Activated CD8-positive, alpha-beta T cell treated with anti-CD3 and anti-CD28 coated beads, Interleukin-2, amount 10 ng/mL, durations not matched to agents 7 days and 5 days (primary cell): ENCODE data around the gene TSSC4. TPM values are rescaled to one million over a fixed set of nuclear protein-coding genes. Genes with fewer than 3 reads are reported as not detected.

ENCODE experiments used
- ATAC-seq: fragments of 150-1000 bp; cut with Tn5 transposase; one replicate; pipeline ENCODE4 v1.10.0; 2021; ENCODE audit warnings: moderate library complexity
- CTCF ChIA-PET: fragments of 350-600 bp; sonication (Branson Sonifier 250); formaldehyde crosslinking; loops from one replicate; lab custom pipeline; 2021; ENCODE audit warnings: antibody characterized with exemption; lab: Charles Lee
- POLR2A ChIA-PET: fragments of 350-600 bp; sonication (Branson Sonifier 250); formaldehyde crosslinking; loops from one replicate; lab custom pipeline; 2021; ENCODE audit warnings: antibody characterized with exemption; lab: Charles Lee
- DNase-seq: peaks from one replicate; pipeline ENCODE4 v3.0.0-alpha.2; 2020
- H3K27ac Mint-ChIP-seq: one replicate; pipeline ENCODE4 v1.8.0; 2021; ENCODE audit warnings: mild to moderate bottlenecking, mixed read lengths
- H3K27me3 Mint-ChIP-seq: one replicate; pipeline ENCODE4 v1.8.0; 2021; ENCODE audit warnings: low read depth, mixed read lengths
- H3K36me3 Mint-ChIP-seq: one replicate; pipeline ENCODE4 v1.8.0; 2021; ENCODE audit warnings: low read depth, mixed read lengths
- H3K4me1 Mint-ChIP-seq: one replicate; pipeline ENCODE4 v1.8.0; 2021; ENCODE audit warnings: low read depth, mixed read lengths
- H3K4me3 Mint-ChIP-seq: one replicate; pipeline ENCODE4 v1.8.0; 2021; ENCODE audit warnings: mild to moderate bottlenecking, mixed read lengths
- H3K9me3 Mint-ChIP-seq: one replicate; pipeline ENCODE4 v1.8.0; 2022; ENCODE audit warnings: mixed read lengths; ENCODE audit not compliant: insufficient read depth
- total RNA-seq, 2 experiments: library from RNA; stranded (reverse); gene quantifications; one replicate each; pipeline ENCODE4 v1.2.3, GENCODE V29; 2021

Gene TSSC4
- total RNA-seq, 2 experiments from 2014 or later, result 45.3 to 49.4 TPM

DNA sequence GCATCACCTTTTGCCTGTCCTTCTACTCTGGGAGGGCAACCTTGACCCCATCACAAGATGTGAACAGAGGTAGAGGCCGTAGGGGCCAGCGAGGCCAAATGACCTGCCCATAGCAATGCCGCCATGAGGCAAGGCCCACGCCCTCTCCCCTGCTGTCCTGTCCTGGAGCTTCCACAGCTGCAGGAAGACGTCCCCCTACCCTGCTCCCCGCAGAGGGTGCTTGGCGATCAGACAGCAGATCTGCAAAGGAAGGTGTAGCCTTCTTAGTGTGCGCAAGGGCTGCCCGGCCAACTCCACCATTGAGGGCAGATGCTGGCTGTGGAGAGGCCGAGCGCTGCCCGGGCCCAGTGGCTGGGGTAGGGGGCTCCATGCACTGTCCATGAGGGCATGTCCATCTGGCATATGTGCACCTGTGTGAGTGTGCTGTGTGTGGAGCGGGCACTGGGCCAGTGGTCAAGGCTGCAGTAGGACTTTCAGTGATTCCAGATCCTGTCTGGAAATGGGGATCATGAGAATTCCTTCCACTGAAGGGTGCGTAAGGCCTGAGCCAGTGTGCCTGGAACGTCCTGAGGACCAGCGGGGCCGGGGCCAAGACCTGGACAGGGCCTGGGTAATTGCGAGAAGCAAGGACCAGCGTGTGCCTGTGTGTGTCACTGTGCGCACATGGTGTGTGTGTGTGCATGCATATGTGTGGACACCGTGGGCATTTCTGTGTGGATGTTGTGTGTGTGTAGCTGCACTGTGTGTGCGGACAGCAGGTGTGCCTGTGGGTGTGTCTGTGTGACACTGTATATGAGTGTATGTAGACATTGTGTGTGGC, 32.8 kb downstream of the TSSC4 start:
- ATAC-seq (no peak), DNase-seq (no peak)
- Mint-ChIP-seq H3K4me1 (no peaks in the 10 kb centered on the region), H3K27ac (no peak overlapping the region), H3K36me3 (no peaks in the 10 kb centered on the region), H3K4me3 (no peak overlapping the region), H3K27me3 (peaks cover 2% of the 10 kb centered on the region), H3K9me3 (no peaks in the 10 kb centered on the region)
- ChIA-PET POLR2A (no interaction called here), CTCF (no interaction called here)

DNA sequence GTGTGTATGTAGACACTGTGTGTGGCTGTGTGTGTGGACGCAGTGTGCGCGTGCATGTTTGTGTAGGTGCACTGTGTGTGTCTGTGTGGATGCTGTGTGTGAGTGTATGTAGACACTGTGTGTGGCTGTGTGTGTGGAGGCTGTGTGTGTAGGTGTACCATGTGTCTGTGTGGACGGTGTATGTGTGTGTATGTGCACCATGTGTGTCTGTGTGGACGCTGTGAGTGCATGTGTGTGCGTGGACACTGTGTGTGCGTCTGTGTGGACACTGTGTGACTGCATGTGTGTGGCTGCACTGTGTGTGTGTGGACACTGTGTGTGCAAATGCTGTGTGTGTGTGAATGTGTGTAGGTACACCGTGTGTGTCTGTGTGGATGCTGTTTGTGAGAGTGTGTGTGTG, 33.5 kb downstream of the TSSC4 start:
- Mint-ChIP-seq H3K27ac (no peak overlapping the region), H3K9me3 (no peaks in the 10 kb centered on the region), H3K36me3 (no peaks in the 10 kb centered on the region), H3K27me3 (peaks cover 7% of the 10 kb centered on the region), H3K4me3 (no peak overlapping the region), H3K4me1 (no peaks in the 10 kb centered on the region)
- ATAC-seq (no peak), DNase-seq (no peak)
- ChIA-PET POLR2A (no interaction called here), CTCF (no interaction called here)

DNA sequence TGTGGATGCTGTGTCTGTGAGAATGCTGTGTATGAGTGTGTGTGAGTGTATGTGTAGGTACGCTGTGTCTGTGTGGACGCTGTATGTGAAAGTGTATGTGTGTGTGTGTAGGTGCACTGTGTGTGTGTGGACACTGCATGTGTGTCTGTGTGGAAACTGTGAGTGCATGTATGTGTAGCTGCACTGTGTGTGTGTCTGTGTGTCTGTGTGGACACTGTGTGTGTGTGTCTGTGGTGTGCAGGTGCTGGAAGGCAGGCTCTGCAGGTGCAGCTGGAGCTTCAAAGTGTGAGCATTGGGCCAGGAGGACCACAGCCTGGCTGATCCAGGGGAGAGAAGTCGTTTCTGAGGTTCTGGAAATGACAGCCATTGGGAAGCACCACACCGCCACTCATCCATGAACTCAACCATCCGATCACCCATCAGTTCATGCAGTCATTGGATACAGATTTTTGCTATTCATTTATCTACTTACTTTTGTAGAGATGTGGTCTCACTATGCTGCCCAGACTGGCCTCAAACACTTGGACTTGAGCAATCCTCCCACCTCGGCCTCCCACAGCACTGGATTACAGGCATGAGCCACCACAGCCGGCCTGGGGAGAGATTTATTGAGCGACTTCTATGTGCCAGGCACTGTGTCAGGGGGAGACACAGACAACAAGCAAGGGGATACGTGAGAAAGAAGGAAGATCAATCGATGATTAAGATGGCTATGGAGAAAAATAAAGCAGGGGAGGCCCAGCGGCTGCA, 34.1 kb downstream of the TSSC4 start:
- no peak overlapping the region for H3K27ac Mint-ChIP-seq
- CTCF ChIA-PET, result no interaction called here
- POLR2A ChIA-PET, result no interaction called here
- H3K36me3 Mint-ChIP-seq, result no peaks in the 10 kb centered on the region
- no peaks in the 10 kb centered on the region for H3K4me1 Mint-ChIP-seq
- H3K4me3 Mint-ChIP-seq, result no peak overlapping the region
- no peaks in the 10 kb centered on the region for H3K9me3 Mint-ChIP-seq
- ATAC-seq (no peak), DNase-seq (no peak)
- peaks cover 9% of the 10 kb centered on the region for H3K27me3 Mint-ChIP-seq

DNA sequence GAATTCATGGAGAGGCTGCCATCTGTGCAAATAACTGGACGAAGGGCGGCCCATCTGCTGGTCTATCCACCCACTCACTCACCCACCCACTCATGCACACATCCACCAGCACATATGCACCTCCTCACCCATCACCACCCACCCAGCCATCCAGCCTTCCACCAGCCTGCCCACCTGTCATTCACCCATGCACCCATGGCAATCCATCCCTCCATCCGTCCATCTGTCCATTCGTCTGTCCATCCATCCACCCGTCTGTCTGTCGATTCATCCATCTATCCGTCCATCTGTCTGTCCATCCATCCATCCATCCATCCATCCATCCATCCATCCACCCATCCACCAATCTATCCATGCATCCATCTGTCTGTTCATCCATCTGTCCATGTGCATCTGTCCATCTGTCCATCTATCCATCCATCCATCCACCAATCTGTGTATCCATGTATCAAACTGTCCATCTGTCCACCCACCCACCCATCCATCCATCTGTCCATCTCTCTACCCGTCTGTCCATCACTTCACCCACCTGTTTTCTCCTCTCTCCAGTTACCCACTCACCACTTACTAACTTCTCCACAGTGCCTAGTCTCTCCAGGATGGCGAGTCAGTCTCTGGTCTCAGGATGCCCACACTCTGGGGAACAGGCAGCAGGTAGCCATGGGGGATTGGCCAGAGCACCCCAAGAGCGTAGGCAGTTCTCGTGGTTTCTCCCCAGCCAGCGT, 34.9 kb downstream of the TSSC4 start:
- Mint-ChIP-seq H3K4me3 (no peak overlapping the region), H3K27me3 (peaks cover 13% of the 10 kb centered on the region), H3K9me3 (no peaks in the 10 kb centered on the region), H3K36me3 (no peaks in the 10 kb centered on the region), H3K27ac (no peak overlapping the region), H3K4me1 (peaks cover 1% of the 10 kb centered on the region)
- ChIA-PET POLR2A (no interaction called here), CTCF (no interaction called here)
- DNase-seq, result no peak
- ATAC-seq, result no peak

DNA sequence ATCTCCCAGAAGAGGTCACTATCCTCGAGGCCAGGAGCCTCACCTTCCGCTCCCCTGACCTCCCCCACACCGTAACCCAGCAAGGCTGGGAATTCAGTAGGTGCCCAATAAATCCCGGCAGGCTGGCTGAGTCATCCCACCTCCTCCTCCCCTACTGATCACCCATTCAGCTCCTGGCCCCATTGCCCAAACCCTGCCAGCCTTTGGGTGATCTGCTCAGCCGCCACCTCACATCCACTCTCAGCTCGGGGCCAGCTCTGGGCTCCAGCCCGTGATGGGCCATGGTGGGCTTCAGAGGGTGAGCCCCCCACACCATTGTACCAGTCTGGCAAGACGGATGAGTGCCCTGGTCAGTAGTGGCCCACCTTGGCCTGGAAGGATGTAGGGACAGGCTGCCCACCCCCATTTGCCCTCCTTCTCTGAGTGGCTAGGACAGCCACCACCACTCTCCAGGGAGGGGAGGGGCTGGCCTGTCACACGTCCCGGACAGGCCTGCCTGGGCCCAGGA, 35.5 kb downstream of the TSSC4 start:
- H3K27me3 Mint-ChIP-seq, result peaks cover 13% of the 10 kb centered on the region
- no peak for DNase-seq
- no peak for ATAC-seq
- H3K4me1 Mint-ChIP-seq, result peaks cover 7% of the 10 kb centered on the region
- POLR2A ChIA-PET, result no interaction called here
- no peak overlapping the region for H3K4me3 Mint-ChIP-seq
- H3K36me3 Mint-ChIP-seq, result no peaks in the 10 kb centered on the region
- H3K9me3 Mint-ChIP-seq, result no peaks in the 10 kb centered on the region
- no peak overlapping the region for H3K27ac Mint-ChIP-seq
- CTCF ChIA-PET, result interaction anchor here (1.6 kb wide), 1 partner anchor 96 kb away, joined by 11 read pairs; no protein-coding TSS in a partner anchor

DNA sequence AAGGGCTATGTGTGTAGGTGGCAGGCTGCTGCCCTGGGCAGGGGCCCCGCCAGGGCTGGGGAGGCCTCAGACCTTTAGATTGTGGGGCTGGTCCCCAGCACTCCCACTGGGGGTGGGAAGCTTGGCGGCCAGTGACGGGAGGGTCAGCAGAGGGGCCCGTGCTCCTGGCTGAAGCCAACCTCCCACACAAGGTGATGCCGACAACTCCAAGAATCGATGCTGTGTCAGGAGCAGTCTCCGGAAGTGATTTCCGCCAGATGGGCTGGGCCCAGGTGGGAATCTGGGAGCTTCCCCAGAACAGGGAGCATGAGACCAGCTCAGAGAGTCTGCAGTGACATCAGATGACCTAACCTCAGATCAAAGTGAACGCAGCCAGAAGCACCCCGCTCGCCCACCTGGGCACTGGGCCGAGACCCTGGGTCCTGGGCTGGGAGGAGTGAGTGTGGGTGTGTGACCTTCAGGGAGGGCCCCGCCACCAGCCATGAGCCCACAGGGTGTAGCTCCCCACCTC, 36.0 kb downstream of the TSSC4 start:
- Mint-ChIP-seq H3K9me3 (no peaks in the 10 kb centered on the region), H3K4me1 (peaks cover 11% of the 10 kb centered on the region), H3K36me3 (no peaks in the 10 kb centered on the region), H3K27ac (no peak overlapping the region), H3K27me3 (peaks cover 13% of the 10 kb centered on the region), H3K4me3 (no peak overlapping the region)
- no peak for DNase-seq
- ChIA-PET CTCF (interaction anchor here (1.6 kb wide), 1 partner anchor 95 kb away, joined by 11 read pairs; no protein-coding TSS in a partner anchor), POLR2A (no interaction called here)
- ATAC-seq, result no peak

DNA sequence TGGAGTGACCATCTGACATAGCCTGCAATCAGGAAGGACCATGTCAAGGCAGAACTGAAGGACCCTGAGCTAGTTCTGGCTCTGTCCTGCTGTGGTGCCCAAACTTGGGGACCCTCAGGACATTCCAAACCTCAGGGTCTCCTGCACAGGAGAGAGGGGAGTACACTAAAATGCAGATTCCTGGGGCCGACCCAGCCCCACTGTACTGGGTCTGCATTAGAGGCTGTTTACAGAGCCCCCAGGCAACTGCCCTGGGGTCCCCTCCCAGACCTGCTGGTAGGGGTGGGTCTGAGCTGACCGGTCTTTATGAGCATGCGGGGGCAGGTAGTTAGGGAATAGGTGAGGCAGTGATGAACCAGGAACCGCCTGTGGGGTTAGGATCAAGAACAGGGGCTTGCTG, 37.0 kb downstream of the TSSC4 start:
- H3K27ac Mint-ChIP-seq, result no peak overlapping the region

DNA sequence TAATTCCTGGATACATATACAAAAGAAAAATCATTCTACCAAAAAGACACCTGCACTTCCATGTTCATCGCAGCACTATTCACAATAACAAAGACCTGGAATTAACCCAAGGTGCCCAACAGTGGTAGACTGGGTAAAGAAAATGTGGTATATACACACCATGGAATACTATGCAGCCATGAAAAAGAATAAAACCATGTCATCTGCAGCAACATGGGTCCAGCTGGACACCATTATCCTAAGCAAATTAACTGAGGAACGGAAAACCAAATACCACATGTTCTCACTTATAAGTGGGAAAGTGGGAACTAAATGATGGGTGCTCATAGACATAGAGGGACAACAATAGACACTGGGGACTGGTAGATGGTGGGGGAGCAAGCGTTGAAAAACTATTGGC, 39.3 kb downstream of the TSSC4 start:
- POLR2A ChIA-PET, result no interaction called here
- H3K9me3 Mint-ChIP-seq, result no peaks in the 10 kb centered on the region
- CTCF ChIA-PET, result no interaction called here
- DNase-seq (no peak), ATAC-seq (no peak)
- H3K4me1 Mint-ChIP-seq, result peaks cover 16% of the 10 kb centered on the region
- peaks cover 27% of the 10 kb centered on the region for H3K27me3 Mint-ChIP-seq
- H3K4me3 Mint-ChIP-seq, result no peak overlapping the region
- H3K36me3 Mint-ChIP-seq, result no peaks in the 10 kb centered on the region
- no peak overlapping the region for H3K27ac Mint-ChIP-seq

More for the DNA sequence above, 37.0 kb downstream of the TSSC4 start:
- no peak for ATAC-seq
- peaks cover 19% of the 10 kb centered on the region for H3K27me3 Mint-ChIP-seq
- POLR2A ChIA-PET, result no interaction called here
- no peaks in the 10 kb centered on the region for H3K36me3 Mint-ChIP-seq
- DNase-seq, result no peak
- H3K9me3 Mint-ChIP-seq, result no peaks in the 10 kb centered on the region
- CTCF ChIA-PET, result interaction anchor here (0.8 to 1.6 kb wide), 2 partner anchors 17 to 94 kb away, joined by 4 to 11 read pairs; no protein-coding TSS in a partner anchor
- H3K4me1 Mint-ChIP-seq, result peaks cover 12% of the 10 kb centered on the region
- no peak overlapping the region for H3K4me3 Mint-ChIP-seq

DNA sequence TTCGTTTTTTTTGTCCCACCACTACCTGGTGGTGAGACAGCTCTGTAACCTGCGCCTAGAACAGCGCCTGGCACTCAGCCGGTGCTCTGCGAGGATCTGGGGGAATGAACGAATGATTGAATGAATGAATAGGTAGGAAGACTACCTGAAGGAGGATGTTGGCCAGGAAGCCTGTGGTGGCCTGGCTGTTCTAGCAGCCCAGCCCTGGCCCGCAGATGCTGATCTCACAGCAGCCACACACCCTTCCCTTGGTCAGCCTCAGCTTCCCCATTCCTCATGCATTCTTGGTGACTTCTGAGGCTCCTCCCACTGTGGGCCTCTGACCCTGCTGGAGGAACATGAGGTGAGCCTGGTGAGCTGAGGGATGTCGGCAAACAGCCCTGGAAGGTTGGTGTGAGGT, 40.1 kb downstream of the TSSC4 start:
- DNase-seq (no peak), ATAC-seq (no peak)
- Mint-ChIP-seq H3K27me3 (peaks cover 27% of the 10 kb centered on the region), H3K4me1 (peaks cover 20% of the 10 kb centered on the region), H3K9me3 (no peaks in the 10 kb centered on the region), H3K4me3 (no peak overlapping the region), H3K27ac (no peak overlapping the region), H3K36me3 (no peaks in the 10 kb centered on the region)
- ChIA-PET POLR2A (no interaction called here), CTCF (interaction anchor here (1.4 kb wide), 1 partner anchor 447 kb away, joined by 4 read pairs; no protein-coding TSS in a partner anchor)

DNA sequence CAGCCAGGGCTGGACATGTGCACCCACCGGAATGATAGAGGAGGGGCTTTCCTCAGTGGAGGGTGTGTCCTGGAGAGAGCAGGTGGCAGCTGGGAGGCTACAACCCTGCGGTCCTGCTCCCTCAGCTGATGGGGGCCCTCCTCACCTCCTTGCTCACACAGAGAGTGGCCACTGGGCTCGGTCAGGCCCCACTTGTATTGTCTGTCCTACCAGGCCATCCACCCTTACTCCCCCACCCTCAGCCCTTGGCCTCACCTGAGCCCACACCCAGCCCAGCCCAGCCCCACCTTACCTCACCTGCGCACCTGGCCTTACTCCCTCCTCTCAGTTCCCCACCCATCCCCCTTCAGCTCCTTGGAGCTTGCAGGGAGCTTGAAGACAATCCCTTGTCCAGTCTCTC, 40.6 kb downstream of the TSSC4 start:
- H3K27me3 Mint-ChIP-seq, result peaks cover 27% of the 10 kb centered on the region
- DNase-seq, result no peak
- no peaks in the 10 kb centered on the region for H3K9me3 Mint-ChIP-seq
- no peak for ATAC-seq
- H3K36me3 Mint-ChIP-seq, result no peaks in the 10 kb centered on the region
- CTCF ChIA-PET, result interaction anchor here (1.4 kb wide), 1 partner anchor 447 kb away, joined by 4 read pairs; no protein-coding TSS in a partner anchor
- peaks cover 23% of the 10 kb centered on the region for H3K4me1 Mint-ChIP-seq
- POLR2A ChIA-PET, result no interaction called here
- H3K4me3 Mint-ChIP-seq, result no peak overlapping the region
- H3K27ac Mint-ChIP-seq, result no peak overlapping the region

DNA sequence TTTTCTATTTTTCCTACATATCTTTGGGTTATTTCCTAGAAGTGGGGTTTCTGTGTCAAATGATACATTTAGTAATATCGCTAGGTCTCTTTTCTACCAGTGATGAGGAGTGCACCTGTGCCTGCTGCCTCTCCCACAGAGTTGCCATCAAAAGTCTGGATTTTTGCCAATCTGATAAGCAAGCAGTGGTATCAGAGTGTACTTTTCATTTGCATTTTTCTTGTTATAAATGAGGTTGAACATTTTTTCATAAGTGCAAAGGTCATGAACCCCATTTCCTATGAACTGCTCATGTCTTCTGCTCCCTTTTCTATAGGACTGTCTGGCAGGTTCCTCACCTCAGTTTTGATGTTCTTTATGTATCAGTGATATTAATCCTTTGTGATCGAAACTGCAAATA, 42.0 kb downstream of the TSSC4 start:
- Mint-ChIP-seq H3K4me3 (no peak overlapping the region), H3K9me3 (no peaks in the 10 kb centered on the region), H3K27ac (no peak overlapping the region), H3K36me3 (peaks cover 2% of the 10 kb centered on the region), H3K27me3 (peaks cover 27% of the 10 kb centered on the region), H3K4me1 (peaks cover 38% of the 10 kb centered on the region)
- DNase-seq (no peak), ATAC-seq (no peak)
- ChIA-PET POLR2A (no interaction called here), CTCF (no interaction called here)
